ENCODE results near the gene EML6. TPM values are rescaled to one million over a fixed set of nuclear protein-coding genes. Genes with fewer than 3 reads are reported as not detected.
A peak's percentile ranks its signal among the peaks of the same experiment; 100 is the strongest.

The EML6 gene
- total and polyA plus RNA-seq, 2 donors (not counting 1 experiment from before 2014, with no cell fraction given), result 0.34 to 1.3 TPM

GRCh38 chr2:54855434-54855833 lies 132.0 kb downstream of the EML6 start:
- Histone ChIP-seq H3K9me3 (ENCODE audit: control insufficient read depth, insufficient read depth, low read depth, low read length) (no peaks in the 10 kb centered on the region), H3K27ac (ENCODE audit: insufficient read depth, low read length) (no peak overlapping the region), H3K9ac (ENCODE audit: insufficient read depth, low read length) (no peak overlapping the region), H3K36me3 (ENCODE audit: control insufficient read depth, insufficient read depth, low read length) (no peaks in the 10 kb centered on the region), H3K4me2 (ENCODE audit: extremely low read depth, insufficient read depth, low read length) (no peak overlapping the region), H4K20me1 (ENCODE audit: control insufficient read depth, extremely low read depth, insufficient read depth, low read length) (no peaks in the 10 kb centered on the region), H3K4me3 (replicated peaks in 1 of 4; ENCODE audit: control extremely low read depth in 1 of 4, insufficient read depth in 1 of 4, low read depth in 3 of 4, low read length in 4 of 4) (no peak overlapping the region), H3K79me2 (ENCODE audit: control insufficient read depth, insufficient read depth, low read length) (no peaks in the 10 kb centered on the region), H2AFZ (ENCODE audit: low read length) (no peak overlapping the region), H3K4me1 (ENCODE audit: control insufficient read depth, extremely low read depth, insufficient read depth, low read length) (peaks cover under 1% of the 10 kb centered on the region), H3K27me3 (ENCODE audit: control insufficient read depth, insufficient read depth, low read length) (no peaks in the 10 kb centered on the region)
- TF ChIP-seq EZH2 (IDR thresholded peaks at IDR 0.05; ENCODE audit: low read length, missing control alignments), result no peak
- TF ChIP-seq CTCF (conservative IDR thresholded peaks at IDR 0.05 in 1 of 2, IDR thresholded peaks at IDR 0.05 in 1 of 2; ENCODE audit: low read depth in 1 of 2, low read length in 2 of 2), result no peak
- peak in 1 of 2 donors; percentile 33 for DNase-seq (ENCODE audit: low read depth in 2 of 2)

- H3K79me2 ChIP-seq (ENCODE audit: control insufficient read depth, insufficient read depth, low read length), result no peaks in the 10 kb centered on the region
- no peaks in the 10 kb centered on the region for H3K9me3 ChIP-seq (ENCODE audit: control insufficient read depth, insufficient read depth, low read depth, low read length)
- DNase-seq (ENCODE audit: low read depth in 2 of 2), result peak; percentile 18 to 63
- no peaks in the 10 kb centered on the region for H3K36me3 ChIP-seq (ENCODE audit: control insufficient read depth, insufficient read depth, low read length)
- H3K4me3 ChIP-seq (replicated peaks in 1 of 4; ENCODE audit: control extremely low read depth in 1 of 4, insufficient read depth in 1 of 4, low read depth in 3 of 4, low read length in 4 of 4), result no peak overlapping the region
- no peak for TF ChIP-seq CTCF (conservative IDR thresholded peaks at IDR 0.05 in 1 of 2, IDR thresholded peaks at IDR 0.05 in 1 of 2; ENCODE audit: low read depth in 1 of 2, low read length in 2 of 2)
- peak overlapping the region; percentile 9 for H3K4me2 ChIP-seq (ENCODE audit: extremely low read depth, insufficient read depth, low read length)
- no peaks in the 10 kb centered on the region for H3K27me3 ChIP-seq (ENCODE audit: control insufficient read depth, insufficient read depth, low read length)
- H4K20me1 ChIP-seq (ENCODE audit: control insufficient read depth, extremely low read depth, insufficient read depth, low read length), result no peaks in the 10 kb centered on the region
- no peak overlapping the region for H2AFZ ChIP-seq (ENCODE audit: low read length)
- no peak overlapping the region for H3K27ac ChIP-seq (ENCODE audit: insufficient read depth, low read length)
- H3K4me1 ChIP-seq (ENCODE audit: control insufficient read depth, extremely low read depth, insufficient read depth, low read length), result peaks cover 2% of the 10 kb centered on the region
- no peak overlapping the region for H3K9ac ChIP-seq (ENCODE audit: insufficient read depth, low read length)
Observed at GRCh38 chr2:54858021-54858681, 134.7 kb downstream of the EML6 start.

- no peaks in the 10 kb centered on the region for H3K79me2 ChIP-seq (ENCODE audit: control insufficient read depth, insufficient read depth, low read length)
- no peak for DNase-seq (ENCODE audit: low read depth in 2 of 2)
- no peak overlapping the region for H3K27ac ChIP-seq (ENCODE audit: insufficient read depth, low read length)
- no peaks in the 10 kb centered on the region for H3K36me3 ChIP-seq (ENCODE audit: control insufficient read depth, insufficient read depth, low read length)
- no peaks in the 10 kb centered on the region for H3K9me3 ChIP-seq (ENCODE audit: control insufficient read depth, insufficient read depth, low read depth, low read length)
- no peak overlapping the region for H2AFZ ChIP-seq (ENCODE audit: low read length)
- H3K4me3 ChIP-seq (replicated peaks in 1 of 4; ENCODE audit: control extremely low read depth in 1 of 4, insufficient read depth in 1 of 4, low read depth in 3 of 4, low read length in 4 of 4), result no peak overlapping the region
- no peaks in the 10 kb centered on the region for H4K20me1 ChIP-seq (ENCODE audit: control insufficient read depth, extremely low read depth, insufficient read depth, low read length)
- no peak for TF ChIP-seq EZH2 (IDR thresholded peaks at IDR 0.05; ENCODE audit: low read length, missing control alignments)
- no peak for TF ChIP-seq CTCF (conservative IDR thresholded peaks at IDR 0.05 in 1 of 2, IDR thresholded peaks at IDR 0.05 in 1 of 2; ENCODE audit: low read depth in 1 of 2, low read length in 2 of 2)
- H3K27me3 ChIP-seq (ENCODE audit: control insufficient read depth, insufficient read depth, low read length), result no peaks in the 10 kb centered on the region
- no peak overlapping the region for H3K4me2 ChIP-seq (ENCODE audit: extremely low read depth, insufficient read depth, low read length)
- peaks cover 2% of the 10 kb centered on the region for H3K4me1 ChIP-seq (ENCODE audit: control insufficient read depth, extremely low read depth, insufficient read depth, low read length)
- no peak overlapping the region for H3K9ac ChIP-seq (ENCODE audit: insufficient read depth, low read length)
Observed at GRCh38 chr2:54859416-54859815, 136.0 kb downstream of the EML6 start.

All from fibroblast of lung (primary cell).